Measurements from ENCODE around the gene ALG9.
"Not testable (repeated sequence)": the region's sequence is repeated elsewhere in the genome, so short reads cannot be mapped to it uniquely, and the experiment has no call there.

ALG9 gene

DNA sequence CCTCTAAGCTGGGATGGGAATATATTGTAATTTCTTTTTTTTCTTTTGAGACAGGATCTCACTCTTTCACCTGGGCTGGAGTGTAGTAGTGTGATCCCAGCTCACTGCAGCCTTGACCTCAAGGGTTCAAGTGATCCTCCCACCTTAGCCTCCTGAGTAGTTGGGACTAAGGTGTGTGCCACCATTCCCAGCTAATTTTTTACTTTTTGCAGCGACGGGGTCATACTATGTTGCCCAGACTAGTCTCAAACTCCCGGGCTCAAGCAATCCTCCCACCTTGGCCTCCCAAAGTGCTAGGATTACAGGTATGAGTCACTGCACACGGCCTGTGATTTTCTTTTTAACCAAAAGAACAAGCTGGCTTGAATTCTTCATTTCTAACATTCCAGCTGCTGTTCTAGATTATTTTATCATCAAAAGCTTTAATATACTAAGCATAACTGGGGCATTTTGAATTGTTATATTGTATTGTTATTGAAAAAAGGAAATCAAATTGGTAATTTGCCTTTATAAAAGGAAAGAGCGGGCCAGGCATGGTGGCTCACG is 78.4 kb downstream of the ALG9 start:
- no peak for DNase-seq

DNA sequence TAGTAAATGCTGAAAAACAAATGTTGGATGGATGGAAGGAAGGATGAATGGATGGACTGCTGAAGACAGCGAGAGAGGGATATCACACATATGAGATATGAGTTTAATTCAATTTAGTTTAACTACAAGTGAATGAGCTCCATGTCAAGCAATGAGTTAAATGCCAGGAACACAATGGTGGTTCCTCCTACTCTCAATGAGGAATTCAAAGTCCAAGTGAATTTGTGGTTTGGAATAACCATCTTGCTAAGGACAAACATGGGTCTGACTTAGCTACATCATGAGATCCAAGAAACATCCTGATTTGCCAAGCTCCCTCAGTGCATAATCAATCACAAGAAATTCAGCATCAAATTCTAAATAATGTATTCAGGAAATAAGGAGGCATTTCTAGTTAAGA is 79.1 kb downstream of the ALG9 start:
- DNase-seq, result no peak

DNA sequence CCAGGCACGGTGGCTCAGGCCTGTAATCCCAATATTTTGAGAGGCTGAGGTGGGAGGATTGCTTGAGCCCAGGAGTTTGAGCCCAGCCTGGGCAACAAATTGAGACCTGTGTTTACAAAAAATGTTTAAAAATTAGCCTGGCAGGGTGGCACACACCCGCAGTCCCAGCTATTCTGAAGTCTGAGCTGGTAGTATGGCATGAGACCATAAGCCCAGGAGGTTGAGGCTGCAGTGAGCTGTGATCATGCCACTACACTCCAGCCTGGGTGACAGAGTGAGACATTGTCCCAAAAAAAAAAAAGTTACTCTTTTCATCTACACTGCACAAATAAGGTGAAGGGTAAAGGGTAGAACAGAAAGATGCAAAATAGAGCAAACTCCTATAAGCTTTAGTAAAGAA is 82.9 kb downstream of the ALG9 start:
- no peak for DNase-seq

DNA sequence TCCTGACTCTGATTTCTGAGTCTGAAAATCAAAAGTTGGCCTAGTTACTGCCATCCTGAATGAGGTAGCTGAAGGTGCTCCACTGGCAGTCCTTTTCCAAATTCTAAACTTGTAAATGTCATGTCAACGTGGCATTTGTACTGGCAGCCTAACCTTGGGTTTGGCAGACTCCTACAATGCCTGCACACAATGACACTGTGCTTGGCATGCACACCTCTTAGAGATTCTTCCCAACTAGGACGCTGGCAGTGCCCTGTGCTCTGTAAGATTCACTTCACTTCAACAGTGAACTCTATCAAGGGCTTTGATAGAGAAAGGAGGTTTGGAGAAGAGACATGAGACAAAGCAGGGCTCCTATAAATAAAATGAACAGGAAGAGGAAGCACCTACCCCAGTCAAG is 83.3 kb downstream of the ALG9 start:
- DNase-seq, result no peak

DNA sequence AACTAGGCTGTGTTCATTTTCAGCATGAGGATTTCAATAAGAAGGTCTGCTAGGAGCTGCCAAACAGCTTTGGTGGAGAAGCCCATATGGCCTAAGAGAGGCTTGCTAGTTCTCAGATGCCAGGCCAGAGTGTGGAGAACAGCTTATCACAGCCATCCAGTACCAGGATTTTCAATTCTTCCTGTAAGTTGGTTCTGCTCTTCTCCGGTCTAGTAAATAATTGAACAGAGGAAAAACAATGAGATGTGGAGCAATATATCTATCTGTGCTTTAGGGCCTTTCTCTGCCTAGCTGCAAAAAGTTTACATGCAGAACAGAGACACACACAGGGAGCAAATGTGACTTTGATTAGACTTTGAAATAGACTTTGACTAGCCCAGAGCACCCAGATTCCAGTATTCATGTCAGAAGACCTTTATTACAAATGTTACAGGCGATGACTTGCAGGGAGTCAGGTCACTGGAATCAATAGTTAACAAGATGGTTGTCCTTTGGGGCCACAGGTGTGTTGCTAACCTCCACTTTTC is 85.4 kb downstream of the ALG9 start:
- DNase-seq, result no peak

DNA sequence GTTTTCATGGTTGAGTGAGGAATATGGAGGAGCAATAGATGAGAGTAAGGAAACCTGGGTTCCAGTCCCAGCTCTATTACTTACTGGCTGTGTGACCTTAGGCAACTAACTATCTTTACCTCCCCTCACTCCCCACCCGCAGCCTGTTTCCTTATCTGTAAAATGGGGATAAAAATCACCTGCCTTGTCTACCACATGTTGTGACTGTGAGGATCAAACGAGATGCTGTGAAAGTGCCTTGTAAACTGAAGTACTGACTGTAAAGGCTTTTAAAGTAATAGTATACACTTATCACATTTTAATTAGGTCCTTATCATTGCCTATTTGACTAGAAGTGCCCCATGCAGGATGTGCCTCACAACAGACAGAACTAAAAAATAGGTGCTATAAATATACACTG is 86.3 kb downstream of the ALG9 start:
- no peak for DNase-seq

DNA sequence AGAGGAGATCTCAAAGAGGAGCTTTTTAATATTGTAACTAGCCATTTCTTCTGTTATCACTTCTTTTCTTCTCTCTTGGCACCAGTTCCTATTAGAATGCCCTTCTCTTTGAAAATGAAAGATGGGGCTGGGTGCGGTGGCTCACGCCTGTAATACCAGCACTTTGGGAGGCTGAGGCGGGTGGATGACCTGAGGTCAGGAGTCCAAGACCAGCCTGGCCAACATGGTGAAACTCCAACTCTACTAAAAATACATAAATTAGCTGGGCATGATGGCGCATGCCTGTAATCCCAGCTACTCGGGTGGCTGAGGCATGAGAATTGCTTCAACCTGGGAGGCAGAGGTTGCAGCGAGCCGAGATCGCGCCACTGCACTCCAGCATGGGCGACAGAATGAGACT is 87.1 kb downstream of the ALG9 start:
- DNase-seq, result not testable (repeated sequence)

DNA sequence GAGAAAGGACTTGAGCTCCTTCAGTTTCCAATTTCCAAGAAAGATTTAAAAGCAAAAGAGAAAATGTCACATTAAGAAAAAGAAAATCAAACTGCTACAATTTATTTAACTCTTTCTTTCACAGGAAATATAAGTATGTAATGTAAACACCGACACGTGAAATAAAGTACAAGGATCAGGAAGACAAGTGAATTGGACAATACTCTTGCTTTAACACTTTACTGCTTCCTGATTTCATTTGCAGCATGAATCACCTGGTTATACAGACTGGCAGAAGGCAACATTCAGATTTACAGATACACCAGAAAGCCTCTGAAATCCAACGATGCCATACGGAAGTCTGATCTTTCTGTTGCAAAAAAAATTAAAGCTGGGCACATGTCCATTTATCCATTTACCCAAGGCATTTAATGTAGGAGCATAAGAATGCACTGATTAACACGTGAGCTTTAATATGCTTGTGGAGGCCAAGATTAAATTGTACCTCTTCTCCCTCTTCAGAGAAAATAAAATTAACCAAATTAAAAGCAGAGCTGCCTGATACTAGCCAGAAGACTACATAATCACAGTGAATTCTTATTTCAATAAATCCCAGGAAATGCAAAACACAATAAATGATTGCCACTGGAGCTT is 89.2 kb downstream of the ALG9 start:
- no peak for DNase-seq

DNA sequence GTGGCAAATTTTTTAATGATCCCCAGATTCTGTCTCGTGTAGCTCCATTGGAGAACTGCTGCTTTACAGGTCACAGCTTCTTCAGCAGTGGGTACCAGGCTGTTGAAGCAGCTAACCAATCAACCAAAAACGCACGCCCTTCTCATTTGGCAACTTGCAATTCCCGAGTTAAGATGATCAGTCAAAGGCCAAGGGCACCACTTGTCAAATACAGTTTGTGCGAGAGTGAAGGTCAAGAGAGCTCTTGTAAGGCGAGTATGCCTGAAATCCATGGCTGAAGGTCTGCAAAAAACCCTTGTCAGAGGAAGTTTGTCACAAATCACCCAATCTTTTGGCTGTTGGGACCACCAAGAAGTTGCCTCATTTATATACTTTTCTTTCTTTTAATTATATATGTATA is 92.3 kb downstream of the ALG9 start:
- DNase-seq, result no peak

DNA sequence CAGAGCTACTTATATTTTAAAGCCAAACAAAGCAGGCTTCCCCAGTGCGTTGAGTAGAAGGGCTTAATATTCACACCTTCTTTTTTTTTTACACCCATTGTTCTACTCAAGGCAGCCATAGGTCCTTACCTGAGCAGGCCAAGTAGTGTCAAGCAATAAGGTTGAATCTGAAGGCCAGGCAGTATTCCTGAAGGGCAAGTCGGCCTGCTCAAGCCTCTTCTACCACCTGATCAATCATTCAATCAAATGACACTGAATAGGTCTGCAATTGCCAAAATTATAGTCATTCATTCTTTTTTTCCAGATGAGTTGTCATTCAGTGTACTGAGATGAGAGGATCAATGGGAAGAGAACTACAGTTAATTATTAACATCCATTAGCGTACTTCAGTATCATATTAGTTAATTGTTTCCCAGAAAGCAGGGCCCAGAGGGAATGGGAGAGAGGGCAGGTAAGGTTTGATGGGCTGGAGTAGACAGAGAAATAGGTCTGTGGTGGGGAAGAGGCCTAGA is 93.3 kb downstream of the ALG9 start:
- DNase-seq, result no peak

DNA sequence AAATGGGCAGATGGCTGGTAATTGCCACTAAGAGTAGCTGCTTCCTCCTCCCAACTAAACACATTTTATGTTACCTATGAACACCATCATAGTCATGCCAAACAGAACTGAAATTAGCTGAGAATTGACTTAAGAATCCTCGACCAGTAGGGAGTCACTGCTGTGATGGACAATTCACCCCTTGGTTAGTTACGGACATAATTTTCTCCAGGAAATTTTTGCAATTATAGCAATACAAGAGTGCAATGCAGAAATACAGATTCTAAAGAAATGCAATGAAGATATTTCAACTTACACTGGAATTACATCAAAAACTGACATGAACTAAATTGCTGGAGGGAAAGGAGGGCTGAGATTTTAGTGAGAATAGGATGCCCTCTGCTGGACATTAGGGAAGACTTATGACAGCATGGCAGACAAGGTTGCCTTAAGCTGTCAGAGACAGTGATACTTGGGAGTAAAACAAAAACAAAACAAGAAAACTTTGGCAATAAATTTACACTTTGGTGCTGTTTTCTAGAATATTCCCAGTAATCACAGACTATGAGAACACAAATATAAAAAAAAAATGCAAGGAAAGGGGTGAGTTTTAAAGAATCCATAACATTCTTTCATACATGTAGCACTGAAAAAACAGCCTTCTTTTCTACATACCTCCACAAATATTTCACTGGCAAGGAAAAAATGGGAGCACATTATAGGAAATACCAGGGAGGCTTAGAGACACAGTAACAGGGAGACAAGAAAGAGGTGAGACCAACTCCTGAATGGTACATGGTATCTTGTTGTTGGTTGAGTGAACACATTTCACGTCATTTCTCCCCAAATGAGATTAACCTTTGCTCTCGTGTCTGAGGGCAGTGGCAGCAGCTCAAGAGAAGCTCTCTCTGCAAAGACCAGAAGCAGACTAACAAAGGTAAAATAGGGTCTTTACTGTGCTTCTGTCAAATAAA is 94.0 kb downstream of the ALG9 start:
- DNase-seq, result no peak

DNA sequence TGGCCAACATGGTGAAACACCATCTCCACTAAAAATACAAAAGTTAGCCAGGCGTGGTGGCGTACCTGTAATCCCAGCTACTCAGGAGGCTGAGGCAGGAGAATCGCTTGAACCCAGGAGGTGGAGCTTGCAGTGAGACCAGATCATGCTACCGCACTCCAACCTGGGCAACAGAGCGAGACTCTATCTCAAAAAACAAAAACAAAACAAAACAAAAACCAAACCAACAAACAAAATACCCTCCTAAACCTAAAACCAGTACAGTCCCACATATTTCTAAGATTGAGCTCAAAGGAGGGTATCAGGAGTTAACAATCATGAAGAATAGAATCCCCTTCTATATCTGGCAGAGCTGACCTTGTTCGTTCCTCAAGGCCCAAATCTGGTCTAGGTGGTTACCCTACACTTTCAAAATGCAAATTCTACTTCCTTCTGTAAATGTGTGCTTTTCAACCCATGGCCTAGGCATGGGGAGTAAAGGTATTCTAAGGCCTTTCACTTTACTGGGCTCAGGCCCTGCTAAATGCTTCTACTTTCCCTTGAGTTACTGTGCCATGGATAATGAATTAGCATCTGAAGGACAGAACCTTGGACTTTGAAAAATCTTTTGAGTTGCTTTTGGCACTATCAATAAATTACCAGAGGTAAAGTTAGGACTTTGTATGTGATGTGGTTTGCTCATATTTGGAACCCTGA is 94.8 kb downstream of the ALG9 start:
- DNase-seq, result no peak

DNA sequence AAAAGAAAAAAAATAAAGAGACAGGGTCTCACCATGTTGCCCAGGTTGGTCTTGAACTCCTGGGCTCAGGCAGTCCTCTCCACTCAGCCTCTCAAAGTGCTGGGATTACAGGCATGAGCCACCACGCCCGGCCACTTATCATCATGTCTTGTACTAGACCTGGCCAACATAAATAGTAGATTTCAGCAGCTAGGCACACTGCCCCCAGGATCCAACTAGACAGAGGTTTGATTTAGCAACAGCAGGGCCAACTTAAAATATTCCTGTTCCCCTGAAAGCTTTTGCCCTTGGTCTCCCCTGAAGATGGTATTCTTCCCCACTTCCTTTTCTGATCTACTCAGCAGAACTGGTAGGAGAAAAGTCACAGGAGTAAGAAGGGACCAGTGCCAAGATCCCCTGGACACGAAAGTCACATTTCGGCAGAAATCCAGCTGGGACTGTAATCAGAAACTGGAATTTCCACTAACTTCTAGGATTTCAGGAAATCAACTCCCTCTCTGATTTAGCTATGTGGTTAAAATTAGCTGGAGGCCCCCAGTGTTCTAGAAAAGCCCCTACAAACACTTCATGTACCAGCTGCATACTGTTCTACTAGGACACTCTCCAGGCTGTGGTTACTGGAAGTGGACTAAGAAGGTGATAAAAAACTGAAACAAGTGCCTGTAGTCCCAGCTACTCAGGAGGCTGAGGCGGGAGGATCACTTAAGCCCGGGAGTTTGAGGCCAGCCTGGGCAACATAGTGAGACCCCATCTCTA is 96.2 kb downstream of the ALG9 start:
- DNase-seq, result no peak

DNA sequence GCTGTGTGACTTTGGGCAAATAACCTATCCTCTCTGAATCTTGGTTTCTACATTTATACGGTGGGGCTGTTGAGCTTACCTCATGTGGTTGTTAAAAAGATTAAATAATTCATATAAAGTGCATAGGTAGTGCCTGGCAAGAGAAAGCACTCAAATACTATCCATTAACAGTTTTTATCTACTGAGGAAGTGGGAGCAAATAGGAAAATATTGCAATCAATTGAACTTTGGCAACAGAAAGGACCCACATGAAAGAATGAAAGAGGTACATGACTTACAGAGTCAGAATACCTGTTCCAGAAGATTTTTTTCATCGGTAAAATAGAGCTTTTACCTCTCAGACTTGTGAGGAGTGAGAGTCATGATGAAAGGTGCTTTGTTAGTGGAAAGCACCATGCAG is 98.8 kb downstream of the ALG9 start:
- DNase-seq, result no peak

DNA sequence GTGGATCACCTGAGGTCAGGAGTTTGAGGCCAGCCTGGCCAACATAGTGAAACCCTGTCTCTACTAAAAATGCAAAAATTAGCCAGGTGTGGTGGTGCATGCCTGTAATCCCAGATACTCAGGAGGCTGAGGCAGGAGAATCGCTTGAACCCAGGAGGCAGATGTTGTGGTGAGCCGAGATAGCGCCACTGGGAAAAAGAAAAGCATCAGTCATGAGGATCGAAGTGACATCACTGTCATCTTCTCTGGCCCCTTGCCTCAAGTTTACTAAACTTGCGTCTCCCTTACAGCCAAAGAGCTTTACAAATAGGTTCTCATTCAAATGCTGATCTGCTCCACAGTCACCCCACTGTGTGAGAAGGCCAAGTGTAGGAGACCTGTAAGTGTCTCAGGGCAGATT is 100.2 kb downstream of the ALG9 start:
- not testable (repeated sequence) for DNase-seq

DNA sequence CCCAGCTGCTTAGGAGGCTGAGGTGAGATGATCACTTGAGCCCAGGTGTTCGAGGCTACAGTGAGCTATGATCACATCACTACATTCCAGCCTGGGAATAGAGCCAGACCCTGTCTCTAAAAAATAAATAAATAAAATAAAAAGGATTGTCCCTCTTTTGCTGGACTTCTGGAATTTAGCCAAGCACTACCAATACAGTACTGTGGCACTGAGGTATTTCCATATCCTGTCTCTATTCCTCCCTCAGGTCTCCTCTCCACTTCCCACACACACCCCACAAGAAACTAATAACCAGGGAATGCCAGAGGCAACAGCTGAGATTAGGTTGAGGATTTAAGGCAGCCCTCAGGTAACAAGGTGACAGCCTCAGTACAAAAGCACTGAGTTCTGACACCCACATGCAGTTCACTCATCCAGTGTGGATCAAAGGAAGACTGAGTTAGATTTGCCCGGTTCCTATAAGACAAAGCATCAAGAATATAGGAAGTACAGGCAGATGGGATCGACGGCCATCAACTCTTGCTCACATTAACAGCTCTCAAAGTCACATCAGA is 100.7 kb downstream of the ALG9 start:
- no peak for DNase-seq

DNA sequence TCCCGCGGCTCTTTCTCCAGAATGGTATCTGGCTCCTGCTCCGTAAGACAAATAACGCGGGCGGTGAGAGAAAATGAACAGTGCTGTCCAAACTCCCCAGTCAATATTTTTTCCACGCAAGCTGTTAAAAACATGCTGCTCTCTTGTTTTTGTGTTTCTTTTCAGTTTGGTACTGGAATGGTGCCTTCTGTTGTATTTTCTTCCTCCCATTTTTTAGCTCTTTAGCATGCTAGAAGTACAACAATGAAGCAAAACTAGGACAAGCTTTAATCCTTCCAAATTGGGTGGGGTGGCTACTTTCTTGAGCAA is 104.6 kb downstream of the ALG9 start:
- DNase-seq, result no peak

DNA sequence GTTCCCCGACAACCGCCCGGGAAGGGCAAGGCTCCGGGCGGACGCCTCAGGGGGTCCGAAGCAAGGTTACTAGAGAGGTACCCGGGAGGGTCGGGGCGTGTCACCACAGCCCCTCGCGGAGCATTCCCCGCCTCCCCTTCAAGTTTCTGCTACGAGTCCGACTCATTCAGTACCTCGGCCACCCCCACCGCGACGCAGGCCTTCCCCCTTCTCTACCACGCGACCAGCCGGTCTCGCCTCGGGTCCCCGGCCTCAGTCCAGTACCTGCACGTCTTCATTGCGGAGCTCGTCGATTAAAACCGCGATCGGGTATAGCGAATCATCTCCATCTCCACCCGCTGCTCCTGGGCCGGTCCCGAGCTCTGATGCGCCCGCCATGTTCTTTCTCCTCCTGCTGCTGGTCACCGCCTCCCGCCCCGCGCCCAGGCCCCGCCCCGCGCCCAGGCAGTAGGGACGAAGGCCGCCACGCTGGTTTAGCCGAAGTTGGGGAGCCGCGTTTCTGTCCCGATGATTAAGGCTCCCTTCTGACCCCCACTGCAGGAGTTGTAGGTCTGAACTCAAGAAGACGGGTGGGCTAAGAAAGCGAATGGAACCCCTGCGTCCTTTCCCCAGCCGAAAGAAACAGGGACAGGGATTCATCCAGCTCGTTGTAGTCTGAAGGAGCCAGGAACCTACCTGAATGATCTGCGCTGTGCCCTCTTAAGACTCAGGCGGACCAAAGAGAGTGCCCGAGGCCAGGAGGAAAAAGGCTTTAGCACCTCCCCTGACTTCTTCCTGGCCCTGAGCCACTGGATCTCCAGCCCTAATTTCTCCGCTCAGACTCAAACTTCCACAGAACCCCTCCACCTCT is 105.2 kb downstream of the ALG9 start, which contains the start of gene PPP2R1B:
PPP2R1B (minus strand) TSS at position 406 of the 850 bp plus-strand sequence; CDS start at position 378, 28 bp downstream.
- DNase-seq, result peak; percentile 57 to 62

DNA sequence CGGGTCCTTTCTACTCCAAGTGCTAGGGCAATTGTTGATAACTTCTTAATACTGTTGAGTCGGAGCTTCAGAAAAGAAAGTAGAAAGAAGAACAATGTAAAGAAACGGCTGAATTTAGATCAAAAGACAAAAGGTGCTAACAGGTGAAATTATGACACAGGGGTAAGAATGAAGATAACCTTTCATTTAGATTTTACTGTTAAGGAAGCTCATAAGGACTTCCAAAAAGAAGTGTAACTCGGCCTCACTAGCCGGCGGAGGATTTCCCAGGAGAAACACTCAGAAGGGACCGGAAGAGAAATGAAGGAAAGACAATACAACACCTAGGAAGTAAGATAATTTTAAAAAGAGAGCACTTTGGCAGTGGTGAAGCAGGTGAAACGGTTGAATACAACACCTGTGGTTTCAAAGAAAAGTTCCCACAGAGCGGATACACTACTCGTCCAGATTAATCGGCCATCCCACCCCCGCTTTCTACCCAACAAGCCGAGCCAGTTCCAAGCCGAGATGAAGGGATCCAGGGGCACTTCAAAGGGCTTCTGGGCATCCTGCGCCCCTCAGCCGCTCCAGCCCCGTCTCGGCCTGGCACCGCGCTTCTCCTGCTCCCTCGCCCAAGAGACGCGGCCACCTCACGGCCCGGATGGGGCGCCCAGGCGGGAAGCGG is 105.9 kb downstream of the ALG9 start:
- DNase-seq, result no peak

DNA sequence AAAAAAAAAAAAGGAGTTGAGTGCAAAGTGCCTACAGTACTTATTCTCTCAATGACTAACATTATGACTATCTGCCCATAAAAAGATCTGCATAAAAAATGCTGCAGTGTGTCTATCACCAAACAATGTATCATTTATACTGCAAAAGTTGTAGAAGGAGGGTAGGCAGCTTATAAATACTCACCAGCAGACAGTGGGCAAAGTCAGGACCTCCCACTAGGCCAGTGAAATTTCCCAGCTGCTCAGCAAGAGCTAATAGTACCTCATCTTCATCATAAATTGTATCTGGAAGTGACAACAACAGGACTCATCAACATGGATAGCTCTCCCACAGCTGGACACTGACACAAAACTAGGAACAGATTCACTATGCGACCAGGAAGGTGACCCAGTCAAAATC is 106.8 kb downstream of the ALG9 start:
- no peak for DNase-seq
